H1 (cell line): ENCODE results near the gene NEK4. TPM values are rescaled to one million over a fixed set of nuclear protein-coding genes. Genes with fewer than 3 reads are reported as not detected.

ENCODE experiments used
- BACH1 ChIP-seq: IDR thresholded peaks from 2 replicates; pipeline ENCODE4 v1.6.1; 2012; ENCODE audit warnings: low read length, improper control_type of control experiment
- CBX5 ChIP-seq: fragments of 300-800, 300-1000 bp; sonication (generic); IDR thresholded peaks from 2 replicates; pipeline ENCODE4 v1.7.1; 2016; ENCODE audit warnings: antibody characterized with exemption, low read length, low read depth
- CEBPB ChIP-seq: IDR thresholded peaks from 2 replicates; pipeline ENCODE4 v1.6.1; 2012; ENCODE audit warnings: low read depth, low read length
- EGR1 ChIP-seq: IDR thresholded peaks from 2 replicates; pipeline ENCODE4 v1.6.1; 2011; ENCODE audit warnings: low read depth, low read length, borderline replicate concordance
- SIX5 ChIP-seq: IDR thresholded peaks from 2 replicates; pipeline ENCODE4 v1.6.1; 2011; ENCODE audit warnings: mild to moderate bottlenecking, low read depth, low read length
- TCF12 ChIP-seq: IDR thresholded peaks from 2 replicates; pipeline ENCODE4 v1.6.1; 2011; ENCODE audit warnings: low read depth, mild to moderate bottlenecking, low read length
- polyA plus RNA-seq, 7 experiments: library from polyadenylated mRNA; depleted of rRNA in 3 of 7; stranded (reverse) in 5 of 7; unstranded in 2 of 7; fragments of >200 nt in 5 of 7; fragments of 200-250 nt in 2 of 7; gene quantifications; 1 replicate in 5 of 7; 2 replicates in 1 of 7; 4 replicates in 1 of 7; pipeline versions ENCODE4 v1.2.1 to v1.2.3, GENCODE V29; 2011 to 2013; ENCODE audit warnings: missing spikeins in 2 of 7, mixed read lengths in 2 of 7
- total RNA-seq: library from RNA; stranded (reverse); fragmentation: NEBNext Ultra II Directional; extraction: Animal tissue kit (Norgen Biotek cat#: 25700); gene quantifications from 2 replicates; pipeline ENCODE4 v1.2.1, GENCODE V29; 2021

Gene NEK4
- total and polyA plus RNA-seq, 2 of the 8 experiments (the other 6 are each of a cell fraction or from before 2014, with no cell fraction given) = 7.5 to 40.0 TPM

GRCh38 chr3:52707585-52707984 lies 63.2 kb downstream of the NEK4 start (continued):
- TF ChIP-seq TCF12 (no peak), SIX5 (no peak), EGR1 (no peak), BACH1 (no peak), CEBPB (no peak), CBX5 (no peak)
- TF ChIP-seq, all 59 proteins: peak for 0
